MM.1S (cell line): Measurements from ENCODE around the gene STK36.
A peak's percentile ranks its signal among the peaks of the same experiment; 100 is the strongest.

Source experiments
- EZH2 ChIP-seq: fragments of 300-600 bp; sonication (generic); optimal IDR thresholded peaks from 2 replicates; pipeline ENCODE3; 2017; ENCODE audit warnings: low read depth, mild to moderate bottlenecking, antibody characterized with exemption, low read length, mixed read lengths
- EZH2phosphoT487 ChIP-seq: fragments of 300-600 bp; sonication (generic); IDR thresholded peaks from 2 replicates; pipeline ENCODE4 v1.6.1; 2018; ENCODE audit warnings: antibody characterized with exemption, low read length
- TF ChIP-seq, protein P1 (sequence below): fragments of 300-600 bp; sonication (generic); IDR thresholded peaks from 2 replicates; pipeline ENCODE4 v1.5.1; 2016; ENCODE audit warnings: antibody characterized with exemption, low read length, mixed read lengths

DNA sequence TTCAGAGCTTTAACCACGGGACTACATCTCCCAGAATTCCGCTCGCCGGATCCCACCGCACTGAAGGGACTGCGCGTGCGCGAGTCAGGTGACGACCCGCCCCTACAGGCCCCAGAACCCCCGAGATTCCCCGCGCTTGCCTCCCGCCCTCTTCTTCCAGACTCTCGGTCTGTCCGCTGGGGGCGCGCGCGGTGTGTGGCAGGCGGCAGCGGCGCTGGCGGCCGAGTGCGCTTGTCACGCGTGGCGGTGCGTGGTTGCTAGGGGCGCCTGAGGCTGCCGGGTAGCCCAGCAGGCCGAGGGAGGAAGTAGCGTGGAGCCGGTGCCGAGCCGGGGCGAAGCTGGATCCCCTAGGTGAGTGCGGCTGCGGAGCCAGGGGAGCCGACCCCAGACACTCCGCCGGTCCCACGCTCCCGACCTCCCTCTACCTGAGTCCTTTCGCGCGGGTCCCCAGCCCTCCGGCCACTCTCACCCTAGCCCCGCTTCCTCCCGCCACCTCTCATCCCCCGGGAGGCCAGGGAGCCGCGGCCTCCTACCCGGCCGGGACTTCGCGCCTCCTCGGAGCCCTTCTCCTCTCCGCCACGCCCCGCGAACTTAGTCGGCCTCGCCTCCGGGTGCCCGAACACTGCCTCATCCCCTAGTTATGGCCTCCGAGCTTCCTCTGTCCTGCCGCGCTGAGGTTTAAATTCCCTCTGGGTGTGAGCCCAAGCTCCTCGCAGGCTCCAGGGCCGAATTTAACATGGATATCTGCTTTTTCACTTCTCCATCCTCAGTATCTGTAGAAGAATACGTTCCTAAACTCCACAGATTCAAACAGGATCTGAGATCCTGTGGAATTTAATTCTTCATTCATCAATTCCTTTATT is 39.0 kb downstream of the STK36 start, which contains the start of gene TTLL4:
- TF ChIP-seq, protein P1, sequence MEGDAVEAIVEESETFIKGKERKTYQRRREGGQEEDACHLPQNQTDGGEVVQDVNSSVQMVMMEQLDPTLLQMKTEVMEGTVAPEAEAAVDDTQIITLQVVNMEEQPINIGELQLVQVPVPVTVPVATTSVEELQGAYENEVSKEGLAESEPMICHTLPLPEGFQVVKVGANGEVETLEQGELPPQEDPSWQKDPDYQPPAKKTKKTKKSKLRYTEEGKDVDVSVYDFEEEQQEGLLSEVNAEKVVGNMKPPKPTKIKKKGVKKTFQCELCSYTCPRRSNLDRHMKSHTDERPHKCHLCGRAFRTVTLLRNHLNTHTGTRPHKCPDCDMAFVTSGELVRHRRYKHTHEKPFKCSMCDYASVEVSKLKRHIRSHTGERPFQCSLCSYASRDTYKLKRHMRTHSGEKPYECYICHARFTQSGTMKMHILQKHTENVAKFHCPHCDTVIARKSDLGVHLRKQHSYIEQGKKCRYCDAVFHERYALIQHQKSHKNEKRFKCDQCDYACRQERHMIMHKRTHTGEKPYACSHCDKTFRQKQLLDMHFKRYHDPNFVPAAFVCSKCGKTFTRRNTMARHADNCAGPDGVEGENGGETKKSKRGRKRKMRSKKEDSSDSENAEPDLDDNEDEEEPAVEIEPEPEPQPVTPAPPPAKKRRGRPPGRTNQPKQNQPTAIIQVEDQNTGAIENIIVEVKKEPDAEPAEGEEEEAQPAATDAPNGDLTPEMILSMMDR, result peak; percentile 83
- no peak for TF ChIP-seq EZH2
- TF ChIP-seq EZH2phosphoT487, result no peak
